Right lobe of liver (tissue), 4 donors: ENCODE measurements around the gene ROR2.

Experiments used
- POLR2A ChIP-seq: fragments of 450-650 bp; IDR thresholded peaks from one replicate; pipeline ENCODE4 v1.6.1; 2017; ENCODE audit warnings: antibody characterized with exemption, mild to moderate bottlenecking
- TF ChIP-seq, protein P1 (sequence below), 4 donors: fragments of 200-600 bp in 3 of 4; fragments of 450-650 bp in 1 of 4; IDR thresholded peaks; one replicate each; pipeline versions ENCODE4 v1.5.1 to v1.8.0; 2016 to 2022; ENCODE audit warnings: antibody characterized with exemption in 4 of 4, mild to moderate bottlenecking in 2 of 4
- donor health status: DM: no; HTN: no; CAD: no.
- donor health status: DM: no; HTN: no; CAD: no.
- donor health status: DM: no; HTN: yes; CAD: no.

DNA sequence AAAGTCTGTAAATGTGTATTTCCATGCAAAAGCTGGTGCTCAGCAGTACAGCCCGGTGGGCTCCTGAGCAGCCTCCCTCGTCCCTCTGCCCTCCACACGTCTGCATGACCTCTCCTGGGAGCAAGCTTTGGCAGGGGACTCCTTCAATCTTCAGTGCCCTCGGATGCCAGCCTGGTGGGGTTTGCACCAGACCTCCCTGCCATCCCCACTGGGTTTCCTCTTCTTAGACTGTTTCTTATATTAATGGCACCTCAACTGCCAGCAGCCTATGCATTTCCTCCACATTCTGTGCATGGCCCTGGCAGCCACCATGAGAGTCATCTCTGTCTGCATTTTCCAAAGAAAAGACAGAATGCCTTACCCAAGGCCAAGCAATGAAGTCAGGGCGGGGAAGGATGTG is 108.4 kb downstream of the ROR2 start:
- TF ChIP-seq POLR2A: no peak
- TF ChIP-seq, protein P1, sequence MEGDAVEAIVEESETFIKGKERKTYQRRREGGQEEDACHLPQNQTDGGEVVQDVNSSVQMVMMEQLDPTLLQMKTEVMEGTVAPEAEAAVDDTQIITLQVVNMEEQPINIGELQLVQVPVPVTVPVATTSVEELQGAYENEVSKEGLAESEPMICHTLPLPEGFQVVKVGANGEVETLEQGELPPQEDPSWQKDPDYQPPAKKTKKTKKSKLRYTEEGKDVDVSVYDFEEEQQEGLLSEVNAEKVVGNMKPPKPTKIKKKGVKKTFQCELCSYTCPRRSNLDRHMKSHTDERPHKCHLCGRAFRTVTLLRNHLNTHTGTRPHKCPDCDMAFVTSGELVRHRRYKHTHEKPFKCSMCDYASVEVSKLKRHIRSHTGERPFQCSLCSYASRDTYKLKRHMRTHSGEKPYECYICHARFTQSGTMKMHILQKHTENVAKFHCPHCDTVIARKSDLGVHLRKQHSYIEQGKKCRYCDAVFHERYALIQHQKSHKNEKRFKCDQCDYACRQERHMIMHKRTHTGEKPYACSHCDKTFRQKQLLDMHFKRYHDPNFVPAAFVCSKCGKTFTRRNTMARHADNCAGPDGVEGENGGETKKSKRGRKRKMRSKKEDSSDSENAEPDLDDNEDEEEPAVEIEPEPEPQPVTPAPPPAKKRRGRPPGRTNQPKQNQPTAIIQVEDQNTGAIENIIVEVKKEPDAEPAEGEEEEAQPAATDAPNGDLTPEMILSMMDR (IDR thresholded peaks at IDR 0.05): no peak
